Measurements from ENCODE around the gene IL3.

DNA sequence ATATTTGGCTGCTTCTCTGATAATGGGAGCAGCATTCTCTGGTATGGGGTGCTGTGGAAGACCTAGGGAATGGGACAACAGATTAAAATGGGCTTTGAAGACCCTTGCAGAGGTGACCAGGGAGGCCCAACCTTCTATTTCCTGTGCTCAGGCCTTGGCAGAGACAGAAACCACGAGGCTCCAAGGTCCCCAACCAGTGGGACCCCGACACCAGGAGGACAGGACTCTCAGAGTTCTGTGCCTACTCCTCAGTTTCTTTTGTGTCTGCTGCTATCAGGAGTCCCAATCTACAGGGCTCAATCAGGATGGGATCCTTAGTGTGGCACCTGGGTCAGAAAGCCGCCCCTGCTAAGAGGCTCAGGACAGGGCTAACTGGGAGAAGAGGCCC, 42.5 kb downstream of the IL3 start:
- TF ChIP-seq, protein P1, sequence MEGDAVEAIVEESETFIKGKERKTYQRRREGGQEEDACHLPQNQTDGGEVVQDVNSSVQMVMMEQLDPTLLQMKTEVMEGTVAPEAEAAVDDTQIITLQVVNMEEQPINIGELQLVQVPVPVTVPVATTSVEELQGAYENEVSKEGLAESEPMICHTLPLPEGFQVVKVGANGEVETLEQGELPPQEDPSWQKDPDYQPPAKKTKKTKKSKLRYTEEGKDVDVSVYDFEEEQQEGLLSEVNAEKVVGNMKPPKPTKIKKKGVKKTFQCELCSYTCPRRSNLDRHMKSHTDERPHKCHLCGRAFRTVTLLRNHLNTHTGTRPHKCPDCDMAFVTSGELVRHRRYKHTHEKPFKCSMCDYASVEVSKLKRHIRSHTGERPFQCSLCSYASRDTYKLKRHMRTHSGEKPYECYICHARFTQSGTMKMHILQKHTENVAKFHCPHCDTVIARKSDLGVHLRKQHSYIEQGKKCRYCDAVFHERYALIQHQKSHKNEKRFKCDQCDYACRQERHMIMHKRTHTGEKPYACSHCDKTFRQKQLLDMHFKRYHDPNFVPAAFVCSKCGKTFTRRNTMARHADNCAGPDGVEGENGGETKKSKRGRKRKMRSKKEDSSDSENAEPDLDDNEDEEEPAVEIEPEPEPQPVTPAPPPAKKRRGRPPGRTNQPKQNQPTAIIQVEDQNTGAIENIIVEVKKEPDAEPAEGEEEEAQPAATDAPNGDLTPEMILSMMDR (IDR thresholded peaks at IDR 0.05) = no peak
- TF ChIP-seq TCF7L2 (IDR thresholded peaks at IDR 0.05; ENCODE audit: low read depth, low read length) (no peak), POLR2AphosphoS5 (IDR thresholded peaks at IDR 0.05; ENCODE audit: low read depth, low read length) (no peak), SIN3A (IDR thresholded peaks at IDR 0.05; ENCODE audit: borderline replicate concordance, insufficient read depth, low read depth, low read length) (no peak)
- TF ChIP-seq, protein P2, sequence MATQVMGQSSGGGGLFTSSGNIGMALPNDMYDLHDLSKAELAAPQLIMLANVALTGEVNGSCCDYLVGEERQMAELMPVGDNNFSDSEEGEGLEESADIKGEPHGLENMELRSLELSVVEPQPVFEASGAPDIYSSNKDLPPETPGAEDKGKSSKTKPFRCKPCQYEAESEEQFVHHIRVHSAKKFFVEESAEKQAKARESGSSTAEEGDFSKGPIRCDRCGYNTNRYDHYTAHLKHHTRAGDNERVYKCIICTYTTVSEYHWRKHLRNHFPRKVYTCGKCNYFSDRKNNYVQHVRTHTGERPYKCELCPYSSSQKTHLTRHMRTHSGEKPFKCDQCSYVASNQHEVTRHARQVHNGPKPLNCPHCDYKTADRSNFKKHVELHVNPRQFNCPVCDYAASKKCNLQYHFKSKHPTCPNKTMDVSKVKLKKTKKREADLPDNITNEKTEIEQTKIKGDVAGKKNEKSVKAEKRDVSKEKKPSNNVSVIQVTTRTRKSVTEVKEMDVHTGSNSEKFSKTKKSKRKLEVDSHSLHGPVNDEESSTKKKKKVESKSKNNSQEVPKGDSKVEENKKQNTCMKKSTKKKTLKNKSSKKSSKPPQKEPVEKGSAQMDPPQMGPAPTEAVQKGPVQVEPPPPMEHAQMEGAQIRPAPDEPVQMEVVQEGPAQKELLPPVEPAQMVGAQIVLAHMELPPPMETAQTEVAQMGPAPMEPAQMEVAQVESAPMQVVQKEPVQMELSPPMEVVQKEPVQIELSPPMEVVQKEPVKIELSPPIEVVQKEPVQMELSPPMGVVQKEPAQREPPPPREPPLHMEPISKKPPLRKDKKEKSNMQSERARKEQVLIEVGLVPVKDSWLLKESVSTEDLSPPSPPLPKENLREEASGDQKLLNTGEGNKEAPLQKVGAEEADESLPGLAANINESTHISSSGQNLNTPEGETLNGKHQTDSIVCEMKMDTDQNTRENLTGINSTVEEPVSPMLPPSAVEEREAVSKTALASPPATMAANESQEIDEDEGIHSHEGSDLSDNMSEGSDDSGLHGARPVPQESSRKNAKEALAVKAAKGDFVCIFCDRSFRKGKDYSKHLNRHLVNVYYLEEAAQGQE (IDR thresholded peaks at IDR 0.05; ENCODE audit: insufficient read depth in 1 of 2, low read depth in 2 of 2, low read length in 1 of 2) = no peak

Data from Panc1 (cell line).